HEK293 (cell line): Measurements from ENCODE around the gene LSP1.

Experiments used
- GFI1B ChIP-seq: fragments of 450-650 bp; formaldehyde crosslinking; IDR thresholded peaks from 2 replicates; pipeline ENCODE4 v1.5.1; 2016; ENCODE audit warnings: missing biosample characterization, missing genetic modification characterization
- GLI4 ChIP-seq: fragments of 450-650 bp; formaldehyde crosslinking; IDR thresholded peaks from 2 replicates; pipeline ENCODE4 v1.5.1; 2016; ENCODE audit warnings: missing biosample characterization, missing genetic modification characterization
- GLIS1 ChIP-seq: fragments of 450-650 bp; formaldehyde crosslinking; IDR thresholded peaks from 2 replicates; pipeline ENCODE4 v1.5.1; 2016; ENCODE audit warnings: missing biosample characterization, missing genetic modification characterization
- KLF16 ChIP-seq: fragments of 450-650 bp; formaldehyde crosslinking; IDR thresholded peaks from 2 replicates; pipeline ENCODE4 v1.5.1; 2017; ENCODE audit warnings: missing biosample characterization, missing genetic modification characterization
- REST ChIP-seq: fragments of 450-650 bp; formaldehyde crosslinking; IDR thresholded peaks from 2 replicates; pipeline ENCODE4 v1.5.1; 2016; ENCODE audit warnings: missing biosample characterization, missing genetic modification characterization
- SP2 ChIP-seq: fragments of 450-650 bp; formaldehyde crosslinking; IDR thresholded peaks from 2 replicates; pipeline ENCODE4 v1.5.1; 2016; ENCODE audit warnings: missing biosample characterization, missing genetic modification characterization
- ZIC2 ChIP-seq: fragments of 450-650 bp; formaldehyde crosslinking; IDR thresholded peaks from 2 replicates; pipeline ENCODE4 v1.5.1; 2016; ENCODE audit warnings: missing biosample characterization, missing genetic modification characterization
- ZNF138 ChIP-seq: fragments of 450-650 bp; formaldehyde crosslinking; IDR thresholded peaks from 2 replicates; pipeline ENCODE4 v1.5.1; 2016; ENCODE audit warnings: missing biosample characterization, missing genetic modification characterization, borderline replicate concordance
- ZNF140 ChIP-seq: fragments of 450-650 bp; formaldehyde crosslinking; IDR thresholded peaks from 2 replicates; pipeline ENCODE4 v1.5.1; 2016; ENCODE audit warnings: missing biosample characterization, missing genetic modification characterization
- ZNF596 ChIP-seq: fragments of 450-650 bp; IDR thresholded peaks from 2 replicates; pipeline ENCODE4 v1.5.0; 2018; ENCODE audit warnings: missing biosample characterization, mild to moderate bottlenecking, missing genetic modification characterization, moderate library complexity
- ZNF600 ChIP-seq: fragments of 450-650 bp; formaldehyde crosslinking; IDR thresholded peaks from 2 replicates; pipeline ENCODE4 v1.5.1; 2016; ENCODE audit warnings: missing biosample characterization, missing genetic modification characterization
- TF ChIP-seq, protein P1 (sequence below): fragments of 450-650 bp; formaldehyde crosslinking; IDR thresholded peaks from 2 replicates; pipeline ENCODE4 v1.5.1; 2016; ENCODE audit warnings: missing biosample characterization, missing genetic modification characterization
- TF ChIP-seq, protein P2 (sequence below): fragments of 450-650 bp; formaldehyde crosslinking; IDR thresholded peaks from 2 replicates; pipeline ENCODE4 v1.5.1; 2016; ENCODE audit warnings: missing biosample characterization, missing genetic modification characterization
- TF ChIP-seq, protein P3 (sequence below): fragments of 450-650 bp; formaldehyde crosslinking; IDR thresholded peaks from 2 replicates; pipeline ENCODE4 v1.5.1; 2016; ENCODE audit warnings: missing biosample characterization, missing genetic modification characterization, borderline replicate concordance

- TF ChIP-seq, protein P1, sequence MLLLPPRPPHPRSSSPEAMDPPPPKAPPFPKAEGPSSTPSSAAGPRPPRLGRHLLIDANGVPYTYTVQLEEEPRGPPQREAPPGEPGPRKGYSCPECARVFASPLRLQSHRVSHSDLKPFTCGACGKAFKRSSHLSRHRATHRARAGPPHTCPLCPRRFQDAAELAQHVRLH (tag by site-specific recombination) = no peak
- TF ChIP-seq, protein P2, sequence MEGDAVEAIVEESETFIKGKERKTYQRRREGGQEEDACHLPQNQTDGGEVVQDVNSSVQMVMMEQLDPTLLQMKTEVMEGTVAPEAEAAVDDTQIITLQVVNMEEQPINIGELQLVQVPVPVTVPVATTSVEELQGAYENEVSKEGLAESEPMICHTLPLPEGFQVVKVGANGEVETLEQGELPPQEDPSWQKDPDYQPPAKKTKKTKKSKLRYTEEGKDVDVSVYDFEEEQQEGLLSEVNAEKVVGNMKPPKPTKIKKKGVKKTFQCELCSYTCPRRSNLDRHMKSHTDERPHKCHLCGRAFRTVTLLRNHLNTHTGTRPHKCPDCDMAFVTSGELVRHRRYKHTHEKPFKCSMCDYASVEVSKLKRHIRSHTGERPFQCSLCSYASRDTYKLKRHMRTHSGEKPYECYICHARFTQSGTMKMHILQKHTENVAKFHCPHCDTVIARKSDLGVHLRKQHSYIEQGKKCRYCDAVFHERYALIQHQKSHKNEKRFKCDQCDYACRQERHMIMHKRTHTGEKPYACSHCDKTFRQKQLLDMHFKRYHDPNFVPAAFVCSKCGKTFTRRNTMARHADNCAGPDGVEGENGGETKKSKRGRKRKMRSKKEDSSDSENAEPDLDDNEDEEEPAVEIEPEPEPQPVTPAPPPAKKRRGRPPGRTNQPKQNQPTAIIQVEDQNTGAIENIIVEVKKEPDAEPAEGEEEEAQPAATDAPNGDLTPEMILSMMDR (tag by site-specific recombination) = no peak
- TF ChIP-seq GLIS1 (tag by site-specific recombination) (no peak), GFI1B (no peak), KLF16 (tag by site-specific recombination) (no peak), SP2 (no peak), ZNF140 (no peak), GLI4 (tag by site-specific recombination) (no peak), ZNF600 (tag by site-specific recombination) (no peak), ZNF596 (tag by site-specific recombination) (no peak), ZIC2 (tag by site-specific recombination) (no peak), ZNF138 (tag by site-specific recombination) (no peak), REST (no peak)
- TF ChIP-seq, protein P3, sequence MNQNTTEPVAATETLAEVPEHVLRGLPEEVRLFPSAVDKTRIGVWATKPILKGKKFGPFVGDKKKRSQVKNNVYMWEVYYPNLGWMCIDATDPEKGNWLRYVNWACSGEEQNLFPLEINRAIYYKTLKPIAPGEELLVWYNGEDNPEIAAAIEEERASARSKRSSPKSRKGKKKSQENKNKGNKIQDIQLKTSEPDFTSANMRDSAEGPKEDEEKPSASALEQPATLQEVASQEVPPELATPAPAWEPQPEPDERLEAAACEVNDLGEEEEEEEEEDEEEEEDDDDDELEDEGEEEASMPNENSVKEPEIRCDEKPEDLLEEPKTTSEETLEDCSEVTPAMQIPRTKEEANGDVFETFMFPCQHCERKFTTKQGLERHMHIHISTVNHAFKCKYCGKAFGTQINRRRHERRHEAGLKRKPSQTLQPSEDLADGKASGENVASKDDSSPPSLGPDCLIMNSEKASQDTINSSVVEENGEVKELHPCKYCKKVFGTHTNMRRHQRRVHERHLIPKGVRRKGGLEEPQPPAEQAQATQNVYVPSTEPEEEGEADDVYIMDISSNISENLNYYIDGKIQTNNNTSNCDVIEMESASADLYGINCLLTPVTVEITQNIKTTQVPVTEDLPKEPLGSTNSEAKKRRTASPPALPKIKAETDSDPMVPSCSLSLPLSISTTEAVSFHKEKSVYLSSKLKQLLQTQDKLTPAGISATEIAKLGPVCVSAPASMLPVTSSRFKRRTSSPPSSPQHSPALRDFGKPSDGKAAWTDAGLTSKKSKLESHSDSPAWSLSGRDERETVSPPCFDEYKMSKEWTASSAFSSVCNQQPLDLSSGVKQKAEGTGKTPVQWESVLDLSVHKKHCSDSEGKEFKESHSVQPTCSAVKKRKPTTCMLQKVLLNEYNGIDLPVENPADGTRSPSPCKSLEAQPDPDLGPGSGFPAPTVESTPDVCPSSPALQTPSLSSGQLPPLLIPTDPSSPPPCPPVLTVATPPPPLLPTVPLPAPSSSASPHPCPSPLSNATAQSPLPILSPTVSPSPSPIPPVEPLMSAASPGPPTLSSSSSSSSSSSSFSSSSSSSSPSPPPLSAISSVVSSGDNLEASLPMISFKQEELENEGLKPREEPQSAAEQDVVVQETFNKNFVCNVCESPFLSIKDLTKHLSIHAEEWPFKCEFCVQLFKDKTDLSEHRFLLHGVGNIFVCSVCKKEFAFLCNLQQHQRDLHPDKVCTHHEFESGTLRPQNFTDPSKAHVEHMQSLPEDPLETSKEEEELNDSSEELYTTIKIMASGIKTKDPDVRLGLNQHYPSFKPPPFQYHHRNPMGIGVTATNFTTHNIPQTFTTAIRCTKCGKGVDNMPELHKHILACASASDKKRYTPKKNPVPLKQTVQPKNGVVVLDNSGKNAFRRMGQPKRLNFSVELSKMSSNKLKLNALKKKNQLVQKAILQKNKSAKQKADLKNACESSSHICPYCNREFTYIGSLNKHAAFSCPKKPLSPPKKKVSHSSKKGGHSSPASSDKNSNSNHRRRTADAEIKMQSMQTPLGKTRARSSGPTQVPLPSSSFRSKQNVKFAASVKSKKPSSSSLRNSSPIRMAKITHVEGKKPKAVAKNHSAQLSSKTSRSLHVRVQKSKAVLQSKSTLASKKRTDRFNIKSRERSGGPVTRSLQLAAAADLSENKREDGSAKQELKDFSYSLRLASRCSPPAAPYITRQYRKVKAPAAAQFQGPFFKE (tag by site-specific recombination) = no peak
Measured at GRCh38 chr11:1825785-1826451, 27.0 kb upstream of the LSP1 start.
